ENCODE measurements around the gene GRB7.
"Not testable (repeated sequence)": the region's sequence is repeated elsewhere in the genome, so short reads cannot be mapped to it uniquely, and the experiment has no call there.

GRB7 gene

DNA sequence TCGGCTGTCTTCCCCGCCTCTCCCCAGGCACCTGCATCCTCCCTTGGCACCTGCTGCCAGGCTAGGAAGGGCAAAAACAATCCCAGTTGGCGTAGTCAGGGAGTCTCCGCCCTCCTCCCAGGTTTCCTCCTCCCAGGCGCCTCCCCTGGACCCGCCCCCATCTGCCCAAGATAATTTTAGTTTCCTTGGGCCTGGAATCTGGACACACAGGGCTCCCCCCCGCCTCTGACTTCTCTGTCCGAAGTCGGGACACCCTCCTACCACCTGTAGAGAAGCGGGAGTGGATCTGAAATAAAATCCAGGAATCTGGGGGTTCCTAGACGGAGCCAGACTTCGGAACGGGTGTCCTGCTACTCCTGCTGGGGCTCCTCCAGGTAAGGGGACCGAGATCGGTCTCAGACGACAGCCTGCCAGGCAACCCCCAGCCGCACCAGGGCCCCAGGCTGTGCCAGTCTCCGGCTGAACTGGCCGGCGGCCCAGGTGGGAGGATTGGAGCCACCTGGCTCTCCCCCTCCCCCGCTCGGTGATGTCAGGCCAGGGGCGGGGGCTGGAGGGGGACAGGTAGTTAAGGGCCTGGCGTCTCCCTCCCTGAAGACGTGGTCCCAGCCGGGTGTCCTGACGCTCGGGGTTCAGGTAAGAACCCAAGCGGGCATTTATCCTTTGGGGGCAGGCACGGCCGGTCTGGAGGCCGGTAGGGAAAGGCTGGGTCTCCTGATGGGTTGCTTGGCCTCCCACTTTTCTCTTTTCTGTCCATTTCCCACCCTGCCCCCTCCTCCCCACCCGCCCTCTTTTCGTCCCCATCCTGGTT lies at the start of gene GRB7:
GRB7 (plus strand) TSS at position 179 of the 808 bp plus-strand sequence. CDS start 4,364 bp downstream, outside the sequence.
- DNase-seq = no peak

DNA sequence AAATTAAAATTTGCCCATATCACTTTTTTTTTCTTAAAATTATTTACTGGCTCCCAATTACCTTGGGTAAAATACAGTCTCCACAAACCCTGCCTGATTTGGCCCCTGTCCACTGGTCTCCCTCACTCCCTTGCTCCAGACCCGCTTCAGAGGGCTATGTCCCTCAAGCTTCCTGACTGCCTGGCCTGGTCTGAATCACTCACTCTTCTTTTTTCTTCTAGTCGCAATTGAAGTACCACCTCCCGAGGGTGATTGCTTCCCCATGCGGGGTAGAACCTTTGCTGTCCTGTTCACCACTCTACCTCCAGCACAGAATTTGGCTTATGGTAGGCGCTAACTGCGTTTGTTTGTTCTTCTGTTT lies 49.3 kb upstream of the GRB7 start:
- DNase-seq = no peak

DNA sequence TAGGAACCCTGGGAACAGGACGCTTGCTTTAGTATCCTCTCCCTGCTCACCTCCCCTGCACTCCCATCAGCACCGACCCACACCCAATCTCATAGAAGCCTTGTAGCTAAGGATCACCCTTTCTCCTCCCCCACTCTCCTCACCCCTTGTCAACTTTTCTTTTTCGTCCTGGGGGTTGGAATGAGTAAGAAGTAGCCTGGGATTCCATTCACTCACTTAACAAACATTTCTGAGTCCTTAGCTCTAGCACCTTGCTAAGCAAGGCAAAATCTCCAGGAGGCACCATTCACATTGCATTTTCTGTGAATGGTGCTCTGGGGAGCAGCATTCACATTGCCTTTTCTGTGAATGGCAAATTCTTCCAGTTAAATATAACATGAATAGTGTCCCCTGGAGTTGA lies 48.8 kb upstream of the GRB7 start:
- DNase-seq = no peak

DNA sequence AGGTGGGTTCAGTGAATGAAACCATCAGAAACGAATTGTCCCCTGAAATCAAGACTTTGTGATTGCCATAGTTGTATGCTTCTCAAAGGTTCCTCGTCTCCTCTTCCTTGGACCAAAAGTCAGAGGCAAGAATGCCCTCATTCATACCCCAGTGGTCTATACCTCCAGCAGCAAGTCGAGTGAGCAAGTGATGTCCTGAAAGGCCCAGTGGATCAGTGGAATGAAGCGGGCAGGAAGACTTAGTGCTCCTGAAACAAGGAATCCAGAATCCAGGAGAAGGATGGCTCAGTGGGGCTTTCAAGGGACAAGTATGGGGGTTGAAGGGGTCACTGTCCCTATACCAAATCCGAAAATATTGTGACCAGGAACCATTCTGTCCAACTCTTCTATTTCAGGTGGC lies 43.1 kb upstream of the GRB7 start:
- no peak for DNase-seq

DNA sequence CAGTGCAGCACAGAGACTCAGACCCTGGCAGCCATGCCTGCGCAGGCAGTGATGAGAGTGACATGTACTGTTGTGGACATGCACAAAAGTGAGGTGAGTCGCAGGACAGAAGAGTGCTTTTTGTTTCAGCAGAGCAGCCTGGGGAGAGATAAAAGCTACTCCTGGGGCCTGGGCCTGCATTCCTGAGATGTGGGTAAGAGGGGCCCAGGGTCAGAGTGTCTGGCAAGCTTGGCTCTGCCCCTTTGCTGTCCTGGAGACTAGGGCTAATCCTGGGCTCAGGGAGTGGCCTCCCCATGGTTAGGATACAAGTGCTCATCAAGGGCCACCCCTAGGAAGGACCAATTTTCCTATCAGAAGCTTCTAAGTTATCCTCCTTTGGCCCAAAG lies 42.7 kb upstream of the GRB7 start:
- DNase-seq = no peak

DNA sequence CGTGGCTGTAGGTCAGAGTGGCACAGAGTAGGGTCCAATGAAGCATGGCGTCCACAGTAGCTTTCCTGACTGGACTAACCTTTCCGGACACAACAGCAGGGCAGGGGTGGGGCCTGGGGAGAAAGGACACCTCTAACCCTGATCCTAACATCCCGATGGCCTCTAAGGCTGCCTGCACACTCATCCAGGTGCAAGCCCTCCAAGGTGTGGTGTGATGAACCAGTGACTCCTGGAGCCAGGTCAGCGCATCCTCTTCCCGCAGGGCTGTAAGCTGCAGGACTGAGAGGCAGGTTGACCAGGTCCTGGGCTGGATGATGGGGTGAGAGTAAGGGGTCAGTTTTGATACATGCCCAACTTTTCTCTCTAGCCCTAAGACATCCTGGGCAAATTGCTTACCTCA lies 41.0 kb upstream of the GRB7 start:
- DNase-seq = no peak

DNA sequence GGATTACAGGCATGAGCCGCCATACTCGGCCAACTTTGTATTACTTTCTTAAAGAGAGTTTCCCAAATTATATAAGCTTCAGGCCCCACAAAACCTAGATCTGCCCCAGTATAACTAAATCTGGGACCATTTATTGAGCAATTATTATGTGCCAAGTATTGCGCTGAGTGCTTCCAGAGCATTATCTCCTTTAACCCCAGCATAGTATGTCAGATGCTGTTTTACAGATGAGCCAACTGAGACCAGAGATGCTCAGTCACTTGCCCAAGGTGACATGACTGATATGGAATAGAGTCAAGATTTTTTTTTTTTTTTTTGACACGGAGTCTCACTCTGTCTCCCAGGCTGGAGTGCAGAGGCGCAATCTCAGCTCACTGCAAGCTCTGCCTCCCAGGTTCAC lies 39.8 kb upstream of the GRB7 start:
- DNase-seq = no peak

DNA sequence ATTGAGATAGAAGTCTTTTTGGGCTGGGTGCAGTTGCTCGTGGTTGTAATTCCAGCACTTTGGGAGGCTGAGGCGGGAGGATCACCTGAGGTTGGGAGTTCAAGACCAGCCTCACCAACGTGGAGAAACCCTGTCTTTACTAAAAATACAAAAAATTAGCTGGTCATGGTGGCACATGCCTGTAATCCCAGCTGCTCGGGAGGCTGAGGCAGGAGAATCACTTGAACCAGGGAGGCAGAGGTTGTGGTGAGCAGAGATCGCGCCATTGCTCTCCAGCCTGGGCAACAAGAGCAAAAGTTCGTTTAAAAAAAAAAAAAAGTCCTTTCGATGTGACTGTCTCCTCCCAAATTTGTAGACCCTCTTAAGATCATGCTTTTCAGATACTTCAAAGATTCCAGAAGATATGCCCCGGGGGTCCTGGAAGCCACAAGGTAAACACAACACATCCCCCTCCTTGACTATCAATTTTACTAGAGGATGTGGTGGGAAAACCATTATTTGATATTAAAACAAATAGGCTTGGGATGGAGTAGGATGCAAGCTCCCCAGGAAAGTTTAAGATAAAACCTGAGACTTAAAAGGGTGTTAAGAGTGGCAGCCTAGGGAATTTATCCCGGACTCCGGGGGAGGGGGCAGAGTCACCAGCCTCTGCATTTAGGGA lies 38.5 kb upstream of the GRB7 start:
- DNase-seq = not testable (repeated sequence)

DNA sequence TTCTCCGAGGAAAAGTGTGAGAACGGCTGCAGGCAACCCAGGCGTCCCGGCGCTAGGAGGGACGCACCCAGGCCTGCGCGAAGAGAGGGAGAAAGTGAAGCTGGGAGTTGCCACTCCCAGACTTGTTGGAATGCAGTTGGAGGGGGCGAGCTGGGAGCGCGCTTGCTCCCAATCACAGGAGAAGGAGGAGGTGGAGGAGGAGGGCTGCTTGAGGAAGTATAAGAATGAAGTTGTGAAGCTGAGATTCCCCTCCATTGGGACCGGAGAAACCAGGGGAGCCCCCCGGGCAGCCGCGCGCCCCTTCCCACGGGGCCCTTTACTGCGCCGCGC lies 38.0 kb upstream of the GRB7 start, which contains the start of gene ERBB2:
ERBB2 (plus strand) TSS at position 247 of the 330 bp plus-strand sequence. CDS start 175 bp downstream, outside the sequence.
- peak; percentile 18 for DNase-seq

DNA sequence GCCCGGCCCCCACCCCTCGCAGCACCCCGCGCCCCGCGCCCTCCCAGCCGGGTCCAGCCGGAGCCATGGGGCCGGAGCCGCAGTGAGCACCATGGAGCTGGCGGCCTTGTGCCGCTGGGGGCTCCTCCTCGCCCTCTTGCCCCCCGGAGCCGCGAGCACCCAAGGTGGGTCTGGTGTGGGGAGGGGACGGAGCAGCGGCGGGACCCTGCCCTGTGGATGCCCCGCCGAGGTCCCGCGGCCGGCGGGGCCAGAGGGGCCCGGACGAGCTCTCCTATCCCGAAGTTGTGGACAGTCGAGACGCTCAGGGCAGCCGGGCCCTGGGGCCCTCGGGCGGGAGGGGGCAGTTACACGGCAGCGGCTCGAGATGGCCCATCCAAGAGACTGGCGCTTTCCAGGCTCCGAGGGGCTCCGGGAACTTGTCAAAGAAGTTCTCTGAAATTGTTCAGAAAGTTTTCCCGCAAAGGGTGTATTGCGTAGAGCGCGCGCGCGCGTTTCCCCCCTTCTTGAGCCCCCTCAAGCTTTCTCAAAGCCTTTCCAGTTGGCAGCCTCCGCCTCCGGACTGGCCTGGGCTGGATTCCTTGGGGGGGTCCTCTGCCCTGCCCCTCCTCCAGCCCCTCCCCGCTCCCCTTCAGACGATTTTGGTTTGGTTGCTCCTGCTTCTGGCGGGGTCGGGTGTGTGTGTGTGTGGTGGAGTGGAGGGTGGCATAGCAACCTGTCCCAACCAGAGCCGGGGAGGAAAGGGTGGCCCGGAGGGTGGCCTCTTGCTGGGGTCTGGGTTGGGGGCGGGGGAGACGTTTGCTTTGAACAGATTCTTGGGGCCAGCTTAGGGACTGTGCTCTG lies 37.4 kb upstream of the GRB7 start:
- DNase-seq = no peak

DNA sequence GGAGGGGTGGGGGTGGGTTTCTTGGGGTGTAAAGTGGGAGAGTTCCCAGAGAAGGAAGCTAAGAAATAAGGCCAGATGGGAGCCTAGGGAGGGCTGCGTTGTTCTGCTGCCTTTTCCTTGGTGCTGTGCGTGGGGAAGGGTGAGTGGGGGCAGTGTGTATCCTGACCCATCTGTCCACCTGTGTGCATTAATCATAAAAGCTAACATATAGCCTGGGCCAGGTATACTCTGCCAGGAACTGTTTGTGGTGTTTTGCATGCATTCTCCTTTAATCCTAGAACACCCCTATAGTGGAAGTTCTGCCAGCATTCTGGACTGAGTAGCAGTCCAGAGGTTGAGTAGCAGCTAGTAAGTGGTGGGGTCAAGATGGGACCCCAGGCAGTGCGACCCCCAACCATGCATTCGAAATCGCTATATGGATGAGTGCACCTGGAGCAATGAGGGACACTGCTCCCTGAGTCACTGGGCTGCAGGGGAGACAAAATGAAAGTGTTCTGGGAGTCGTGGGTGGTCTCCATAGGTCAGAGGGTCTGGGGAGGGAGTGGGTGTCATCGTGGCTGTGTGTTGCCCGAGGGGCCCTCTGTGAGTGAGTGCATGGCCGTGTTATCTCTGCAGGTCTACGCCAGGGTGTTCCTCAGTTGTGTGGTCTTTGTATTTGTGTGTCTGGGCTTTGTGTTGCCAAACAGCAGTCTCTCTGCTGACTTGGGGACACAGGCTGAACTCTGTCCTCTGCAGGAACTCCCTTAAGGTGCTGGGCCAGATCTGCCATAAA lies 36.5 kb upstream of the GRB7 start:
- DNase-seq = no peak

DNA sequence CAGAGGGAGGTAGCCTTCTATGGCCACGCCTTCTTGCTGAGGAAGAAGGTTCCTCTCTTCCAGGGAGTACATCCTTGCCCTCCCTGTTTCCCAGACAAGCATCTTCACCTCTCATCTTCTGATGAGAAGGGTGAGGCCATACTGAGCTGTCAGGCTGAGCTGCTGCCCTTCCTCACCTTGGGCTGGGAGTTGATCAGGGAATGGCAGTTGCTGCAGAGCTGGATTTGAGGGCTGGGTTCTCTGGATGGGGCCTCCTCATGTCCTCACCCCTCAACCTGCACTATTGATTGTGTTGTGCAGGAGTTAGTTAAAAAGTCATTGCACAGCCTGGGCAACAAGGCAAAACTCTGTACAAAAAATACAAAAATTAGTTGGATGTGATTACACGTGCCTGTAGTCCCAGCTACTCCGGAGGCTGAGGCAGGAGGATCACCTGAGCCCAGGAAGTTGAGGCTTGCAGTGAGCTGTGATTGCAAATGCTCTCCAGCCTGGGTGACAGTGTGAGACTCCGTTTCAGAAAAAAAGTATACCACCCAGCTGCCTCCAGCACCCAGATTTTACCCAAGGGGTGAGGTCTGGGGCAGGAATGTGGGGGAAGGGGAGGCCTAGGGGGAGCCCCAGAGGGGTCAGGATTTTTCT lies 35.8 kb upstream of the GRB7 start:
- DNase-seq = no peak

DNA sequence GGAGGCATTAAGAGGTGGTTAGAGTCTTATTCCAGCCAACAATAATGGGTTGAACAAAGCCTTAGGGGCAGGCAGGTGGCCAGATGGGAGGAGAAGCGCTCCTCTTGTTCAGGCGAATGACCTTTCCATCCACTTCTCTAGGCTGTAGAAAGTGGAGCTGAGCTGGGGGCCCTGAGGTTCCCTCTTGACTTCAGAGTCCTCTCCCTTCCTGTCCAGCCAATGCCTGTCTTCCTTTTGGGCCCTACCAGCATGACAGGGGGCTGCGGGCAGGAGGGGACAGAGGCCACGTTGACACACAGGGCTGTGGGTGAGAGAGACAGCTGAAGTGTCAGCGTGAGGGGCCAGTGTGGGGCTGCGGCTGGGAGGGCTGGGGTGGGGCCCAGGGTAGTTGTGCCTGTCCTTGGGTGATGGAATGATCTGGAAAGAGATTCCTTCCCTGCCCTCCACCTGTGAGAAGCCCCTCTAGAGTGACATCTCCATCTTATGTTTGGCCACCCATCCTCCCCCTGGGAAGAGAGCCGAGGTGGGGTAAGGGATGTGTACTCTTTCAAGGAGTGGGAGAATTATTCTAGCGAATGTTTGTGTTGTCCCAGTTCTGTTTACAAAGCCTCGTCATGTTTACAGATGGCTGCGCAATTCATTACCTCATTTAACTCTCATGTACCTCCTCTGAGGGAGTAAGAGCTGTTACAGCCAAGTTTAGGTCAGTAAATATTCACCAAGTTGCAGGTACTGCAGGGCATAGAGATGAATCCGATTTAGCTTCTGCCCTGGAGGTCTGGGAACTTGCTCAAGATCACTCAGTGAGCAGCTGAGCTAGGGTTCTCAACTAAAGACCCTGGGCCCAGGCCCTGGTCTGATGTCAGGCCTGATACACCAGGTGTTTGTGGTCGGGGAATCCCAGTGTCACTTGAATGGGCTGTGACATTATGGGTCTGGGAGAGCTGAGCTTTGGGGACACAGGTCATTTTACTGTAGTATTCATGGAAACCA lies 34.5 kb upstream of the GRB7 start:
- no peak for DNase-seq

DNA sequence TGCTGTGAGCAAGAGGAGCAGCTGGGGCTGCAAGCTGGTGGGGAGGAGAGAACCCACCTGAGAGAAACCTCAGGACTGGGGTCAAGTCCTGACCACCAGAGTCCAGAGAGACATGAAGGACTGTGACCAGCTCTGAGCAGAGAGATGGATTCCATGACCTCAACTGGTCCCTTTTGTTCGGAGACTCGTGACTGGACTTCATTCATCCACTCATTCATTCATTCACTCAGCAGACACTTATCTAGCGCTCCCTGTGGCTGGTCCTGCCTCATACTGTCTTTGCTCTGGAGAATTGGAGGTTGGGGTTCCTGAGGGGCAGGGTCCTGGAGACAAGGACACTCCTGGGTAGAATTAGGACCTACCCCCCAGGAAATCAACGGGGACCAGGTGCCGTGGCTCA lies 33.8 kb upstream of the GRB7 start:
- no peak for DNase-seq

DNA sequence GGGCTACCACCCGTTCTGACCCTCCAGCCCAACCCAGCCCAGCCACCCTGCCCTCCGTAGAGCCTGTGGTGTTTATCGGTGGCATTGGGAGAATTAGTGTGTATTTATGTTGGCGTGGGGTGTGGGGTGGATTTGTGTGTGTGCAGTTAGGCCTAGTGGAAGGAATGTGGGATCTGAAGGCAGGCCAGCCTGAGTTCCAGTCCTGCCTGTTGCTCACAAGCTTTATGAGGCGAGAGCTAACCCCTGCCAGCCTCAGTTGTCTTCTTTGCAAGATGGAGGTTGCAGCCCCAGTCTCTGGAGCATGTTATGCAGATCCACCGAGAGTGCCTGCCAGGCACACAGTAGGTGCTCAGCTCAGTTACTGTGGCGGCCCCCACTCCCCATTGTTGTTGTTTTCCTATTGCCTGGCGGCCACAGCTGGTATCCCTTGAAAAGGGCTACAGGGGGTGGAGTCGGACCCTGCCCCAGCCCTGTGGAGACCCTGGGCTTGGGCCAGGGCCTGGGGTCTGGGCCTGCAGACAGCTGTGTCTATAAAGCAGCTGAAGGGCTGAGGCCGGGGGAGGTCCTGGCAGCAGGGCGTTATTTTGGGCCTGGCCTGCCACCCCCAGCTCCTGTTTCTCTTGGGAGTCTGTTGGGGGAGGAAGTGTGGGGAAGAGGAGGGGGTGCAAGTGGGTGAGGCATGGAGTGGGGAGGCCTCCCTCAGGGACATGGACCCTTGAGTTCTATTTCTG lies 32.8 kb upstream of the GRB7 start:
- DNase-seq = no peak

DNA sequence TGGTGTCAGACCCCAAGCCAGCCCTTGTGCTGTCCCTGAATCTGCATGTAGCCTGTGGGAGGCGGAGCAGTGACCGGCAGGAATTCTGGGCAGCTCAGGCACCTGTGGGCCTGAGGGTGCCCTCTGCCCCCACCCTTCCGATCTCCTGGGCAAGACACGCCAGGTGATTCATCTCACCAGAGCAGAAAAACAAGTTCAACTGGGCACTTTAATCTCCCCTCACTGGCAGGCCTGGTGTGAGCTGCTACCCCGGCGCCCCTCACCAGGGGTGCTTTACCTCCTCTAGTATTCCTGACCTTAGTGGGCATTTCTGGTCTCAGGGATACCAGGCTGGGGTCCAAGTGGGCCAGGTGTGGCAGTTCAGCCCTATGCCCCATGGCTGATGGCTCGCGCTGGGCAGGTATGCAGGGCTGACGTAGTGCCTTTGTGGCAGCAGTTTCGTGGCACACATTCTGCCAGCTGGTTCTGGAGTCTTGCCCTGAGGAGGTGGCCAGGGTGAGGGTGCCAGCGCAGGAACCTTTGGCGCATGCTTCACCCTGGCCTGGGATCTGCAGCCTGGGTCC lies 31.9 kb upstream of the GRB7 start:
- no peak for DNase-seq

DNA sequence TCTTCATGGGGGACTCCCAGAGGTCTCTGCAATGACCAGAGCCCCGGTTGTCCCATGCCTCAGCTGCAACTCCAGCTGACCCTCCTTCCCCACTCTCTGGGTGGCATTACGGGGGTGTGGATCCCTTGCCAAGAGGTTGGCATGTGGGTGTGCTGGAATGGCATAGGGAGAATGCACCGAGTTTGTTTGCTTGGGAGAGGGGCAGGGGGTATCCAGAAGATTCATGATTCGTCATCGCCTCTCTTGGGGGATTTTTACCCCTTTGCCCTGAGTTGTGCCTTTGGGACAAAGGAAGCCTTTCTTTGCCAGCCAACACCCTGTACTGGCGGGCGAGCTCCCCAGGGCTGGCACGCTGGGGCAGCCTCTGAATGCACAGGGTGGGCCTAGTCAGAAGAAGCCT lies 31.4 kb upstream of the GRB7 start:
- no peak for DNase-seq

DNA sequence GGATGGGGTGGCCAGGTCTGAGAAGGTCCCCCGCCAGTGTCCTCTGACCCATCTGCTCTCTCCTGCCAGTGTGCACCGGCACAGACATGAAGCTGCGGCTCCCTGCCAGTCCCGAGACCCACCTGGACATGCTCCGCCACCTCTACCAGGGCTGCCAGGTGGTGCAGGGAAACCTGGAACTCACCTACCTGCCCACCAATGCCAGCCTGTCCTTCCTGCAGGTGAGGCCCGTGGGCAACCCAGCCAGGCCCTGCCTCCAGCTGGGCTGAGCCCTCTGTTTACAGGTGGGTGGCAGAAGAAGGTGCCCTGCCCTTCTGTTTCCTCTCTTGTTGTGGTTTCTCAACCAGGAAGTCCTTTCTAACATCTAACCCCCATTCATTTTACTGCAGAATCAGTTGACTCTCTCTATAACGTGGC lies 30.8 kb upstream of the GRB7 start:
- DNase-seq = no peak

DNA sequence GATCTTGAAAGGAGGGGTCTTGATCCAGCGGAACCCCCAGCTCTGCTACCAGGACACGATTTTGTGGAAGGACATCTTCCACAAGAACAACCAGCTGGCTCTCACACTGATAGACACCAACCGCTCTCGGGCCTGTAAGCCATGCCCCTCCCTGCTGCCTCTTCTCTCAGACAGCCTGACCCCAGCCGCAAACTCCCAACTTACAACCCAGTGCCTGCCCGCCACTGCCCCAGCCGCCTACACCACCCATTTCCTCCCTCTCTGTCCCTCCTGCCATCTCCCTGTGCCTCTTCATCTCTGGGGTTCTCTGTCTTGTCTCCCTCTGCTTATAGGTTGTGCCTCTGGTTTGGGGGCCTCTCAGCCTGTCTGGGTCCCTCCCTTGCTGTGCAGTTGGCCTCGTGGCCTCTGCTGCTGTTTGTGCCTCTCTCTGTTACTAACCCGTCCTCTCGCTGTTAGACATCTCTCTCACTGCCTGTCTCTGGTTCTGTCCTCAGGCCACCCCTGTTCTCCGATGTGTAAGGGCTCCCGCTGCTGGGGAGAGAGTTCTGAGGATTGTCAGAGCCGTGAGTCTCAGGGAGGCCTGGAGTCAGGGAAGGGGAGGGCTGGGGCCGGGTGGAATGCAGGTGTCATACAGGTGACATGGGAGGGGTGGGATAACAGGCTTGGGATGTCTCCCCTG lies 28.3 kb upstream of the GRB7 start:
- DNase-seq = no peak
